Measurements from ENCODE around the gene ABCC6.
"Not testable (repeated sequence)": the region's sequence is repeated elsewhere in the genome, so short reads cannot be mapped to it uniquely, and the experiment has no call there.

DNA sequence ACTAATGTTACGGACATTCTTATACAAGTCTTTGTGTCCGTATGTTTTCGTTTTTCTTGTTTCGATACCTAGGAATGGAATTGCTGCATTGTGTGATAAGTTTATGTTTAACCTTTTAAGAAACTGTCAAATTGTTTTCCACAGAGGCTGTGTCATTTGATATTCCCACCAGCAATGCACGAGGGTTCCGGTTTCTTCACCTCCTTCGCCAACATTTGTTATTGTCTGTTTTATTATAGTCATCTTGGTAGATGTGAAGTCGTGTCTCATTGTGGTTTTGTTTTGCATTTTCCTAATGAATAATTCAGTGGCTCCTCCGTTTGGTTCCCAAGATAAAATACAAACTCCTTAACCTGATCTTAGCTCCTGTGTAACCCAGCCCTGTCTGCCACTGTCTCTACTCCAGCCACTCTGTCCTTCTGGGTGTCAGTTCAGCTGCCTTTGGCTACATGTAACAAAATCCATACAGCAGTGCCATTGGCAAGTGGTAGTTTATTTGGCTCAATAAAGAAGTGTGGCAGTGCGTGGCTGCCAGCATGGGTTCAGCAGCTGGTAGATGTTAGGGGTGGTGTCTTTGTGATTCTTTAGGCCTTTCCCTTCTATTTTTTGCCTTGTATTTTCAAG is 45.0 kb upstream of the ABCC6 start:
- not testable (repeated sequence) for TF ChIP-seq TCF7L2 (IDR thresholded peaks at IDR 0.05; ENCODE audit: borderline replicate concordance, extremely low read depth, insufficient read depth, insufficient read length); POLR2AphosphoS5 (IDR thresholded peaks at IDR 0.05; ENCODE audit: low read depth, low read length); EZH2 (IDR thresholded peaks at IDR 0.05); POLR2A (IDR thresholded peaks at IDR 0.05; ENCODE audit: borderline replicate concordance, extremely low read depth, insufficient read depth, insufficient read length); EZH2phosphoT487 (IDR thresholded peaks at IDR 0.05; ENCODE audit: borderline replicate concordance); ELF1 (IDR thresholded peaks at IDR 0.05; ENCODE audit: borderline replicate concordance, low read depth); EGR1 (IDR thresholded peaks at IDR 0.05; ENCODE audit: low read depth); SIN3A (IDR thresholded peaks at IDR 0.05; ENCODE audit: low read depth)
- TF ChIP-seq, protein P1, sequence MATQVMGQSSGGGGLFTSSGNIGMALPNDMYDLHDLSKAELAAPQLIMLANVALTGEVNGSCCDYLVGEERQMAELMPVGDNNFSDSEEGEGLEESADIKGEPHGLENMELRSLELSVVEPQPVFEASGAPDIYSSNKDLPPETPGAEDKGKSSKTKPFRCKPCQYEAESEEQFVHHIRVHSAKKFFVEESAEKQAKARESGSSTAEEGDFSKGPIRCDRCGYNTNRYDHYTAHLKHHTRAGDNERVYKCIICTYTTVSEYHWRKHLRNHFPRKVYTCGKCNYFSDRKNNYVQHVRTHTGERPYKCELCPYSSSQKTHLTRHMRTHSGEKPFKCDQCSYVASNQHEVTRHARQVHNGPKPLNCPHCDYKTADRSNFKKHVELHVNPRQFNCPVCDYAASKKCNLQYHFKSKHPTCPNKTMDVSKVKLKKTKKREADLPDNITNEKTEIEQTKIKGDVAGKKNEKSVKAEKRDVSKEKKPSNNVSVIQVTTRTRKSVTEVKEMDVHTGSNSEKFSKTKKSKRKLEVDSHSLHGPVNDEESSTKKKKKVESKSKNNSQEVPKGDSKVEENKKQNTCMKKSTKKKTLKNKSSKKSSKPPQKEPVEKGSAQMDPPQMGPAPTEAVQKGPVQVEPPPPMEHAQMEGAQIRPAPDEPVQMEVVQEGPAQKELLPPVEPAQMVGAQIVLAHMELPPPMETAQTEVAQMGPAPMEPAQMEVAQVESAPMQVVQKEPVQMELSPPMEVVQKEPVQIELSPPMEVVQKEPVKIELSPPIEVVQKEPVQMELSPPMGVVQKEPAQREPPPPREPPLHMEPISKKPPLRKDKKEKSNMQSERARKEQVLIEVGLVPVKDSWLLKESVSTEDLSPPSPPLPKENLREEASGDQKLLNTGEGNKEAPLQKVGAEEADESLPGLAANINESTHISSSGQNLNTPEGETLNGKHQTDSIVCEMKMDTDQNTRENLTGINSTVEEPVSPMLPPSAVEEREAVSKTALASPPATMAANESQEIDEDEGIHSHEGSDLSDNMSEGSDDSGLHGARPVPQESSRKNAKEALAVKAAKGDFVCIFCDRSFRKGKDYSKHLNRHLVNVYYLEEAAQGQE (IDR thresholded peaks at IDR 0.05; ENCODE audit: low read depth): not testable (repeated sequence)
- TF ChIP-seq, protein P2, sequence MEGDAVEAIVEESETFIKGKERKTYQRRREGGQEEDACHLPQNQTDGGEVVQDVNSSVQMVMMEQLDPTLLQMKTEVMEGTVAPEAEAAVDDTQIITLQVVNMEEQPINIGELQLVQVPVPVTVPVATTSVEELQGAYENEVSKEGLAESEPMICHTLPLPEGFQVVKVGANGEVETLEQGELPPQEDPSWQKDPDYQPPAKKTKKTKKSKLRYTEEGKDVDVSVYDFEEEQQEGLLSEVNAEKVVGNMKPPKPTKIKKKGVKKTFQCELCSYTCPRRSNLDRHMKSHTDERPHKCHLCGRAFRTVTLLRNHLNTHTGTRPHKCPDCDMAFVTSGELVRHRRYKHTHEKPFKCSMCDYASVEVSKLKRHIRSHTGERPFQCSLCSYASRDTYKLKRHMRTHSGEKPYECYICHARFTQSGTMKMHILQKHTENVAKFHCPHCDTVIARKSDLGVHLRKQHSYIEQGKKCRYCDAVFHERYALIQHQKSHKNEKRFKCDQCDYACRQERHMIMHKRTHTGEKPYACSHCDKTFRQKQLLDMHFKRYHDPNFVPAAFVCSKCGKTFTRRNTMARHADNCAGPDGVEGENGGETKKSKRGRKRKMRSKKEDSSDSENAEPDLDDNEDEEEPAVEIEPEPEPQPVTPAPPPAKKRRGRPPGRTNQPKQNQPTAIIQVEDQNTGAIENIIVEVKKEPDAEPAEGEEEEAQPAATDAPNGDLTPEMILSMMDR (IDR thresholded peaks at IDR 0.05 in 2 of 3, conservative IDR thresholded peaks at IDR 0.05 in 1 of 3; ENCODE audit: borderline replicate concordance in 1 of 3, insufficient read depth in 1 of 3, low read depth in 2 of 3, low read length in 2 of 3): not testable (repeated sequence)

Data from HCT116 (cell line).